Measurements from ENCODE around the gene ZNF385B. TPM values are rescaled to one million over a fixed set of nuclear protein-coding genes. Genes with fewer than 3 reads are reported as not detected.

The ZNF385B gene
- total and polyA plus RNA-seq, 10 of the 15 experiments (the other 5 are each of a cell fraction or from before 2014, with no cell fraction given): not detected

DNA sequence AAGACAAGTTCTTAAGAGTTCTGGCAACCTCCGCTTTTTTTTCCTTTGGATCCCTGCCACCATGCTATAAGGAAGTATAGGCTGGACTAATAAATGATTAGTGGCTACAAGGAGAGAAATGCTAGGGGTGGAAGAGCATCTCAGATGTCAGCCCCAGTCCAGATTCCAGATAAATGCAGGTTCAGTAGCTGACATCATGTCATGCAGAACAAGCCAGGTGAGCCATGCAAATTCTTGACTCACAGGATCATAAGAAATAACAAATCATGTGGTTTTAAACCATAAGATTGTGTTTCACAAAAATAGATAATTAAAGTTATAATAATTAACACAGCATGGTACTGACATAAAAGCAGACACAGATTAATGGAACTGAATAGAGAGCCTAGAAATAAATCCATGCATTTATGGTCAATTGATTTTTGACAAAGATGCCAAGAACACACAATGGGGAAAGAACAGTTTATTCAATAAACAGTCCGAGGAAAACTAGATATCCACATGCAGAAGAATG lies 443.9 kb downstream of the ZNF385B start:
- H3K4me3 ChIP-seq: no peak overlapping the region
- ChIA-PET SMC1A (ENCODE audit: uncharacterized antibody, unreplicated experiment) (interaction anchor here (0.6 to 0.8 kb wide), 2 partner anchors 35 to 130 kb away, joined by 3 read pairs; no protein-coding TSS in a partner anchor), RAD21 (ENCODE audit: unreplicated experiment) (no interaction called here), POLR2A (interaction anchor here (0.5 kb wide), 1 partner anchor 428 kb away, joined by 5 read pairs; no protein-coding TSS in a partner anchor), CTCF (interaction anchor here (0.8 to 1.1 kb wide), 3 partner anchors 14 to 717 kb away, joined by 3 to 4 read pairs (median 4); no protein-coding TSS in a partner anchor)
- 13% methylated on average over 2 of the region's 2 CpGs for WGBS (ENCODE audit: insufficient coverage, insufficient replicate concordance, low lambda C conversion rate, missing lambda C conversion rate)
- no peak overlapping the region for H3K27ac ChIP-seq (ENCODE audit: control insufficient read depth, insufficient read depth)
- H3K9me3 ChIP-seq (replicated peaks; ENCODE audit: control insufficient read depth, insufficient read depth, low read length): no peaks in the 10 kb centered on the region
- intact Hi-C loops (cut with micrococcal nuclease; ENCODE audit: unreplicated experiment) (no loop called here), in situ Hi-C loops (cut with MboI) (loop anchor here (10.0 kb wide), 1 partner anchor 337 kb away; no protein-coding TSS in a partner anchor)
- no peaks in the 10 kb centered on the region for H3K4me1 ChIP-seq (ENCODE audit: control insufficient read depth, insufficient read depth, low read length)
- H4K20me1 ChIP-seq (ENCODE audit: control insufficient read depth, insufficient read depth): no peaks in the 10 kb centered on the region
- no peak overlapping the region for H2AFZ ChIP-seq (ENCODE audit: control insufficient read depth, low read depth, low read length)
- no TSS peak for BruUV-seq (replicated peaks)
- H3K27me3 ChIP-seq (replicated peaks in 1 of 2; ENCODE audit: control insufficient read depth in 2 of 2, insufficient read depth in 2 of 2, low read length in 1 of 2): no peaks in the 10 kb centered on the region
- H3K36me3 ChIP-seq (ENCODE audit: control insufficient read depth in 2 of 2, insufficient read depth in 2 of 2, low read length in 1 of 2): no peaks in the 10 kb centered on the region
- no peaks in the 10 kb centered on the region for H3K79me2 ChIP-seq (ENCODE audit: control insufficient read depth, insufficient read depth, low read length)
- ATAC-seq: no peak
- no peak overlapping the region for H3K4me2 ChIP-seq (ENCODE audit: control insufficient read depth, insufficient read depth)
- no peak overlapping the region for H3K9ac ChIP-seq (ENCODE audit: control insufficient read depth, insufficient read depth, low read length)
- FAIRE-seq: no peak
- no peak for DNase-seq (ENCODE audit: low read depth, low spot score)
- TF ChIP-seq, protein P1, sequence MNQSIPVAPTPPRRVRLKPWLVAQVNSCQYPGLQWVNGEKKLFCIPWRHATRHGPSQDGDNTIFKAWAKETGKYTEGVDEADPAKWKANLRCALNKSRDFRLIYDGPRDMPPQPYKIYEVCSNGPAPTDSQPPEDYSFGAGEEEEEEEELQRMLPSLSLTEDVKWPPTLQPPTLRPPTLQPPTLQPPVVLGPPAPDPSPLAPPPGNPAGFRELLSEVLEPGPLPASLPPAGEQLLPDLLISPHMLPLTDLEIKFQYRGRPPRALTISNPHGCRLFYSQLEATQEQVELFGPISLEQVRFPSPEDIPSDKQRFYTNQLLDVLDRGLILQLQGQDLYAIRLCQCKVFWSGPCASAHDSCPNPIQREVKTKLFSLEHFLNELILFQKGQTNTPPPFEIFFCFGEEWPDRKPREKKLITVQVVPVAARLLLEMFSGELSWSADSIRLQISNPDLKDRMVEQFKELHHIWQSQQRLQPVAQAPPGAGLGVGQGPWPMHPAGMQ (IDR thresholded peaks at IDR 0.05; ENCODE audit: borderline replicate concordance): no peak
- TF ChIP-seq NR2F1 (conservative IDR thresholded peaks at IDR 0.05) (no peak), ZNF207 (IDR thresholded peaks at IDR 0.05; ENCODE audit: borderline replicate concordance) (no peak), RCOR1 (conservative IDR thresholded peaks at IDR 0.05; ENCODE audit: low read depth, low read length) (no peak), NFYB (IDR thresholded peaks at IDR 0.05; ENCODE audit: insufficient read depth, low read depth, low read length) (no peak), NRF1 (conservative IDR thresholded peaks at IDR 0.05; ENCODE audit: low read depth, low read length) (no peak), SUPT20H (IDR thresholded peaks at IDR 0.05; ENCODE audit: borderline replicate concordance, control insufficient read depth, low read depth, low read length) (no peak), NBN (IDR thresholded peaks at IDR 0.05) (no peak), ZNF24 (IDR thresholded peaks at IDR 0.05) (no peak), RB1 (IDR thresholded peaks at IDR 0.05; ENCODE audit: borderline replicate concordance) (no peak), NR2C1 (IDR thresholded peaks at IDR 0.05) (no peak), ZNF622 (IDR thresholded peaks at IDR 0.05) (no peak), ESRRA (IDR thresholded peaks at IDR 0.05; ENCODE audit: low read length) (no peak), EGR1 (IDR thresholded peaks at IDR 0.05; ENCODE audit: borderline replicate concordance in 1 of 2, low read depth in 2 of 2, low read length in 2 of 2) (no peak)
- TF ChIP-seq, protein P2, sequence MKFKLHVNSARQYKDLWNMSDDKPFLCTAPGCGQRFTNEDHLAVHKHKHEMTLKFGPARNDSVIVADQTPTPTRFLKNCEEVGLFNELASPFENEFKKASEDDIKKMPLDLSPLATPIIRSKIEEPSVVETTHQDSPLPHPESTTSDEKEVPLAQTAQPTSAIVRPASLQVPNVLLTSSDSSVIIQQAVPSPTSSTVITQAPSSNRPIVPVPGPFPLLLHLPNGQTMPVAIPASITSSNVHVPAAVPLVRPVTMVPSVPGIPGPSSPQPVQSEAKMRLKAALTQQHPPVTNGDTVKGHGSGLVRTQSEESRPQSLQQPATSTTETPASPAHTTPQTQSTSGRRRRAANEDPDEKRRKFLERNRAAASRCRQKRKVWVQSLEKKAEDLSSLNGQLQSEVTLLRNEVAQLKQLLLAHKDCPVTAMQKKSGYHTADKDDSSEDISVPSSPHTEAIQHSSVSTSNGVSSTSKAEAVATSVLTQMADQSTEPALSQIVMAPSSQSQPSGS (IDR thresholded peaks at IDR 0.05; ENCODE audit: low read length): no peak
- TF ChIP-seq, protein P3, sequence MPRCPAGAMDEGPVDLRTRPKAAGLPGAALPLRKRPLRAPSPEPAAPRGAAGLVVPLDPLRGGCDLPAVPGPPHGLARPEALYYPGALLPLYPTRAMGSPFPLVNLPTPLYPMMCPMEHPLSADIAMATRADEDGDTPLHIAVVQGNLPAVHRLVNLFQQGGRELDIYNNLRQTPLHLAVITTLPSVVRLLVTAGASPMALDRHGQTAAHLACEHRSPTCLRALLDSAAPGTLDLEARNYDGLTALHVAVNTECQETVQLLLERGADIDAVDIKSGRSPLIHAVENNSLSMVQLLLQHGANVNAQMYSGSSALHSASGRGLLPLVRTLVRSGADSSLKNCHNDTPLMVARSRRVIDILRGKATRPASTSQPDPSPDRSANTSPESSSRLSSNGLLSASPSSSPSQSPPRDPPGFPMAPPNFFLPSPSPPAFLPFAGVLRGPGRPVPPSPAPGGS (IDR thresholded peaks at IDR 0.05; ENCODE audit: borderline replicate concordance, insufficient read depth, low read depth, low read length, poor library complexity, severe bottlenecking): no peak
- TF ChIP-seq, protein P4, sequence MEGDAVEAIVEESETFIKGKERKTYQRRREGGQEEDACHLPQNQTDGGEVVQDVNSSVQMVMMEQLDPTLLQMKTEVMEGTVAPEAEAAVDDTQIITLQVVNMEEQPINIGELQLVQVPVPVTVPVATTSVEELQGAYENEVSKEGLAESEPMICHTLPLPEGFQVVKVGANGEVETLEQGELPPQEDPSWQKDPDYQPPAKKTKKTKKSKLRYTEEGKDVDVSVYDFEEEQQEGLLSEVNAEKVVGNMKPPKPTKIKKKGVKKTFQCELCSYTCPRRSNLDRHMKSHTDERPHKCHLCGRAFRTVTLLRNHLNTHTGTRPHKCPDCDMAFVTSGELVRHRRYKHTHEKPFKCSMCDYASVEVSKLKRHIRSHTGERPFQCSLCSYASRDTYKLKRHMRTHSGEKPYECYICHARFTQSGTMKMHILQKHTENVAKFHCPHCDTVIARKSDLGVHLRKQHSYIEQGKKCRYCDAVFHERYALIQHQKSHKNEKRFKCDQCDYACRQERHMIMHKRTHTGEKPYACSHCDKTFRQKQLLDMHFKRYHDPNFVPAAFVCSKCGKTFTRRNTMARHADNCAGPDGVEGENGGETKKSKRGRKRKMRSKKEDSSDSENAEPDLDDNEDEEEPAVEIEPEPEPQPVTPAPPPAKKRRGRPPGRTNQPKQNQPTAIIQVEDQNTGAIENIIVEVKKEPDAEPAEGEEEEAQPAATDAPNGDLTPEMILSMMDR (IDR thresholded peaks at IDR 0.05 in 2 of 3, conservative IDR thresholded peaks at IDR 0.05 in 1 of 3; ENCODE audit: control insufficient read depth in 2 of 3, extremely low read depth in 1 of 3, insufficient read depth in 1 of 3, low read depth in 3 of 3, low read length in 3 of 3): no peak
